Osteocyte (in vitro differentiated cells): Measurements from ENCODE around the gene SYTL1. TPM values are rescaled to one million over a fixed set of nuclear protein-coding genes. Genes with fewer than 3 reads are reported as not detected.

Experiments used
- DNase-seq: peaks from one replicate; pipeline ENCODE4 v3.0.0; 2021; ENCODE audit warnings: mixed read lengths; ENCODE audit not compliant: unreplicated experiment; ENCODE audit errors: extremely low spot score
- H3K27ac Mint-ChIP-seq: one replicate; pipeline ENCODE4 v1.8.0; 2021; ENCODE audit warnings: mild to moderate bottlenecking, mixed read lengths; ENCODE audit not compliant: unreplicated experiment
- H3K27me3 Mint-ChIP-seq: one replicate; pipeline ENCODE4 v1.8.0; 2021; ENCODE audit warnings: mixed read lengths; ENCODE audit not compliant: unreplicated experiment
- H3K36me3 Mint-ChIP-seq: one replicate; pipeline ENCODE4 v1.8.0; 2021; ENCODE audit warnings: mixed read lengths; ENCODE audit not compliant: unreplicated experiment
- H3K4me1 Mint-ChIP-seq: one replicate; pipeline ENCODE4 v1.8.0; 2021; ENCODE audit warnings: mixed read lengths; ENCODE audit not compliant: unreplicated experiment
- H3K4me3 Mint-ChIP-seq: one replicate; pipeline ENCODE4 v1.8.0; 2021; ENCODE audit warnings: mild to moderate bottlenecking, moderate library complexity, mixed read lengths; ENCODE audit not compliant: unreplicated experiment
- H3K9me3 Mint-ChIP-seq: one replicate; pipeline ENCODE4 v1.8.0; 2021; ENCODE audit warnings: mixed read lengths; ENCODE audit not compliant: unreplicated experiment
- CTCF ChIP-seq: fragments of 200-600 bp; sonication (generic); IDR thresholded peaks from 2 replicates; pipeline ENCODE4 v1.5.0; 2021; ENCODE audit warnings: antibody characterized with exemption, mild to moderate bottlenecking, moderate library complexity
- total RNA-seq: library from RNA; stranded (reverse); gene quantifications from 2 replicates; pipeline ENCODE4 v1.2.1, GENCODE V29; 2021

Gene SYTL1
- total RNA-seq, 1 donor from 2014 or later: 0.46 TPM

GRCh38 chr1:27301052-27301422, 40.8 kb upstream of the SYTL1 start:
- Mint-ChIP-seq H3K4me1 (peaks cover 46% of the 10 kb centered on the region), H3K36me3 (peaks cover 20% of the 10 kb centered on the region), H3K27me3 (no peaks in the 10 kb centered on the region), H3K9me3 (no peaks in the 10 kb centered on the region), H3K27ac (peak overlapping the region; percentile 97), H3K4me3 (no peak overlapping the region)
- no peak for TF ChIP-seq CTCF
- no peak for DNase-seq

GRCh38 chr1:27301582-27302199, 40.1 kb upstream of the SYTL1 start:
- Mint-ChIP-seq H3K36me3 (peaks cover 16% of the 10 kb centered on the region), H3K4me1 (peaks cover 46% of the 10 kb centered on the region), H3K4me3 (no peak overlapping the region), H3K27ac (peak overlapping the region; percentile 97), H3K27me3 (no peaks in the 10 kb centered on the region), H3K9me3 (no peaks in the 10 kb centered on the region)
- TF ChIP-seq CTCF: no peak
- no peak for DNase-seq

DNA sequence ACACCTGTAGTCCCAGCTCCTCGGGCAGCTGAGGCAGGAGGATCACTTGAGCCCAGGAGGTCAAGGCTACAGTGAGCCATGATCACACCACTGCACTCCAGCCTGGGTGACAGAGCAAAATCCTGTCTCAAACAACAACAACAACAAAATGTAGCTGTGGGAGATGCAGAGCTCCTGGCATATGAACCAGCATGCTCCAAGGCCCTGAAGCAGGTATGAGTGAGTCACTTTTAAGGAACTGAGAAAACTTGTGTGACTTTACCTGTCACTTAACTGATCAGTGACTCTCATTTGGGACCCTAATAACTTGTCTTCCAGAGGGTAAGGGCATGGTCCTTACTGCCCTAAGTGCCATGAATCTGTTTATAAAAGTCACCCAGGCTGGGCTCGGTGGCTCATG, 39.2 kb upstream of the SYTL1 start:
- no peaks in the 10 kb centered on the region for H3K27me3 Mint-ChIP-seq
- no peak overlapping the region for H3K27ac Mint-ChIP-seq
- H3K4me1 Mint-ChIP-seq: peaks cover 52% of the 10 kb centered on the region
- DNase-seq: no peak
- H3K9me3 Mint-ChIP-seq: no peaks in the 10 kb centered on the region
- TF ChIP-seq CTCF: no peak
- peaks cover 19% of the 10 kb centered on the region for H3K36me3 Mint-ChIP-seq
- H3K4me3 Mint-ChIP-seq: no peak overlapping the region

DNA sequence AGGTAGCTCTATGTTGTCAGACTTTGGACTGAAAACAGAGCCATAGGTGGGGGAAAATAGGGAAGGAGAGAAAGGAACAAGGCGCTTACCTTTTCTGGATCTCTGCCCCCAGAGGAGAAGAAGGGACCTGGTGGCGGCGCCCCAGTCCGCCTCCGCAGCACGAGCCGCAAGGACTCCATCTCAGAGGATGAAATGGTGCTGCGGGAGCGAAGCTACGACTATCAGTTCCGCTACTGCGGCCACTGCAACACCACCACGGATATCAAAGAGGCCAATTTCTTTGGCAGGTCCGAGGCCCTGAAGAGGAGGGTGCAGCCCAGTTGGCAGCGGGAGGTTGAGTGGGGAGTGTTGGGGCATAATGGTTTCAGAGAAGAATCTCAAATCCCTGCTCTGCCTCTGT, 38.3 kb upstream of the SYTL1 start:
- Mint-ChIP-seq H3K27me3 (no peaks in the 10 kb centered on the region), H3K27ac (no peak overlapping the region), H3K4me1 (peaks cover 44% of the 10 kb centered on the region), H3K9me3 (no peaks in the 10 kb centered on the region), H3K4me3 (no peak overlapping the region), H3K36me3 (peaks cover 14% of the 10 kb centered on the region)
- no peak for DNase-seq
- TF ChIP-seq CTCF: no peak

- H3K27ac Mint-ChIP-seq: no peak overlapping the region
- H3K4me3 Mint-ChIP-seq: no peak overlapping the region
- H3K9me3 Mint-ChIP-seq: no peaks in the 10 kb centered on the region
- no peaks in the 10 kb centered on the region for H3K27me3 Mint-ChIP-seq
- H3K36me3 Mint-ChIP-seq: peaks cover 14% of the 10 kb centered on the region
- H3K4me1 Mint-ChIP-seq: peaks cover 19% of the 10 kb centered on the region
- DNase-seq: no peak
- TF ChIP-seq CTCF: no peak
Measured at GRCh38 chr1:27306071-27306470, 35.8 kb upstream of the SYTL1 start.
